ENCODE results near the gene SLC29A1.
A peak's percentile ranks its signal among the peaks of the same experiment; 100 is the strongest.

SLC29A1 gene

DNA sequence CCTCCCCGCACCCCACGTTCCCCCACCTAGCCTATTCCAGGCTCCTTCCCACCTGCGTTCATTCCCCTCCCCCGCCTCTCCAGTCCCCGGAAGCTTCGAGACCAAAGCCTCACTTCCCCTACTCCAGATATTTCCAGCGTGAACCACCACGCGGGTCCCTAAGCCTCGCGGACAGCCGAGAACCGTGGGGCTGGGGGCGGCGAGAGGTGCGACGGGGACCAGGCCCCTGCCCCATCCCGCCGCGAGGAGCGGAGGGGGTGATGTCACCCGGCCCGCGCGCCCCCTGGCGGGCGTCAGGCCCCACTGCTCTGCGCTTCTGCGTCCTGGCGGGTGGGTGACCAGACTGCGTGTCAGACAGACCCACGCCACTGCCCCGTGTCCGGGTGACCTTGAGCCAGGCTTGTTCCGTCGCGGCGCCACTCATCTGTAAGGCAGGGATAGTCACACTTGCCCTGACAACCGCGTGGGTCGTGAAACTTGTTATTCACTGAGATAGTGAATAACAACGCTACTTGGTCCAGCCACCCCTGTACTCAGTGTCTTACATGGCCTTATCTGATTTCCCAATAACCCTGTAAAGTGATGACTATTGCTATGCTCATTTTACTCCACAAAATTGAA lies 14.5 kb downstream of the SLC29A1 start:
- peak; percentile 90 for DNase-seq

DNA sequence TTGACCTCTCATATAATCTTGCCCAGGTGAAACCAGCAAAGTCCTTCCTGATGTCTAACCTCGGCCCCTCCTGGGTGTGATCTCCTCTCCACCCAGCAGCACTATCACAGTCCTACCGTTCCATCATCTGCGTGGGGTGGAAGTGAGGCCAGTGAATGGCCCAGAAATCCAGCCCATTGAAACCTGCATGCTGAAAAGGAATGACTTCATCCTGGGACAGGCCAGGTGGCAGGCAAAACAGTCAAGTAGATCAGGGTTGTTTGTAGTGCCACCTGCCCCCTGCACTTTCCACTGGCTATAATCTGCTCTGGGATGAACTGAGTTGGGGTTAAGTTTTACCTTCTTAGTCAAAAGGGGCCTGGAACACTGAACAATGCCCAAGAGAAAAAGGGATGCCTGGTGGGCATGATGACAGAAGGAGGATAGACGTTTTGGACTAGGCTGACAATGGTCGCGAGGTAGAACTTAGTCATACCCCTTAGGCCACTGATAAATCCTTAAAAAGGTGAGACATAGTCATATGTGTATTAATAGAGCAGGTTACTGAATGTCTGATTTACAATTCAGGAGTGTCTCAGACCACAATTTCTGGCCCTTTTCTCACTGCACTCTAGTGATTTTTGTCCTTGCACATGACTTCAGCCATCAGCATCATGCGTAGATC lies 15.4 kb downstream of the SLC29A1 start:
- no peak for DNase-seq

DNA sequence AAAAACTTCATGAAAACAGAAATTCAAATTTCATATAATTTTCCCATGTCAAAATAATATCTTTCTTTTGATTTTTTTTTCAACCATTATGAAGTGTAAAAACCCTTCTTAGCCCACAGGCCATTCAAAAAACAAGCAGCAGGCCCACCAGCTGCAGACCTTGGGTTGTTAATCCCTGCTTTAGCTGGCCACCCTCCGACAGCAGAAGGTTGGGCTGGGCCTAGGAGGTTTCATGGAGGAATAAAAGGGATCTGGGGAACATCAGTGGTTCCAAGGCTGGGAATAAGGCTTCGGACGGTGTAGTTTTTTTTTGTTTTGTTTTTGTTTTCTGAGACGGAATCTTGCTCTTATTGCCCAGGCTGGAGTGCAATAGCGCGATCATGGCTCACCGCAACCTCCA lies 19.9 kb downstream of the SLC29A1 start:
- DNase-seq = no peak

DNA sequence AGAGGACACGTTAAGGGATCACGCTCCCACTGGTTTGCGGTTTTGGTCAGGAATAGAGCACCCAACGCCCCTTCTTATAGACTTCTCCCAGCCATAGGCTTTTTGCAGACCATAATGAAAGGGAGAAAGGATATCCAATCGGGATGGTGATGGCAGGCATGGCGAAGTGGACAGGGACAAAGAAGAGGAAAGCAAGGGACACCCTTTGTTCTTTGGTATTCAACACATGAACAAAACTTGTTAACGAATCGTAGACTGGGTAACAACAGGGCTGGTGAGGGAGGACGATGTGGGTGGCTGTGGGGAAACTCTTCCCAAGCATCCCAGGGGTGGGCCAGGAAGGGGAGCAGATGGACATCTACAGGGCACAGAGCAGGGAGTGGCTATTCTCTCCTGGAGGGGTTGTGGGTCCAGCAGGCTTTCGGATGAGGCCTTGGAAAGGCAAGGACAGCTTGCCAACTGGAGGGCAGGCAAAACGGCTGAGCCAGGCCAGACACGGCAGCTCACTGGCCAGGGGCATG lies 22.1 kb downstream of the SLC29A1 start:
- peak; percentile 68 for DNase-seq

DNA sequence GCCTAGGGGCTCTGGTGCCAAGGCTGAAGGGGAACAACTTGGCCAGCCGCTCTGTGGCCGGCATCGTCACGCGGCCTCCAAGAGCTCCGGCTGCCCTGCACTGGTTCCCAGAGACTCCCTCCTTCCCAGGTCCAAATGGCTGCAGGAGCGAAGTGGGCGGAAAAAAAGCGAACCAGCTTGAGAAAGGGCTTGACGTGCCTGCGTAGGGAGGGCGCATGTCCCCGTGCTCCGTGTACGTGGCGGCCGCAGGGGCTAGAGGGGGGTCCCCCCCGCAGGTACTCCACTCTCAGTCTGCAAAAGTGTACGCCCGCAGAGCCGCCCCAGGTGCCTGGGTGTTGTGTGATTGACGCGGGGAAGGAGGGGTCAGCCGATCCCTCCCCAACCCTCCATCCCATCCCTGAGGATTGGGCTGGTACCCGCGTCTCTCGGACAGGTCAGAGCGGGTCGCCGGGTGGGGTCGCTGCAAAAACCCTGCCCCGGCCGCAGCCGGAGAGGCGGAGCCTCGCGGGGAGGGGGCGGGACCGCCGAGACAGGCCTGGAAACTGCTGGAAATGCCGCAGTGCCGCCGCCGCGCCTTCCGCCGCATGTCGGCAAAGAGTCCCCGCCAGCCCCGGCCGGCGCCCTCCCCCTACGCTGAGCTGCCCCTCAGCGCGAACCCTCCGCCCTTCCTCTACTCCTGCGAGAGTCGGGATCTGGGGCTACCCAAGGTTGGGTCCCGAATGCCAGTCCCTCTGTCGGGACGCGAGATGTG lies 22.7 kb downstream of the SLC29A1 start:
- peak; percentile 94 for DNase-seq

DNA sequence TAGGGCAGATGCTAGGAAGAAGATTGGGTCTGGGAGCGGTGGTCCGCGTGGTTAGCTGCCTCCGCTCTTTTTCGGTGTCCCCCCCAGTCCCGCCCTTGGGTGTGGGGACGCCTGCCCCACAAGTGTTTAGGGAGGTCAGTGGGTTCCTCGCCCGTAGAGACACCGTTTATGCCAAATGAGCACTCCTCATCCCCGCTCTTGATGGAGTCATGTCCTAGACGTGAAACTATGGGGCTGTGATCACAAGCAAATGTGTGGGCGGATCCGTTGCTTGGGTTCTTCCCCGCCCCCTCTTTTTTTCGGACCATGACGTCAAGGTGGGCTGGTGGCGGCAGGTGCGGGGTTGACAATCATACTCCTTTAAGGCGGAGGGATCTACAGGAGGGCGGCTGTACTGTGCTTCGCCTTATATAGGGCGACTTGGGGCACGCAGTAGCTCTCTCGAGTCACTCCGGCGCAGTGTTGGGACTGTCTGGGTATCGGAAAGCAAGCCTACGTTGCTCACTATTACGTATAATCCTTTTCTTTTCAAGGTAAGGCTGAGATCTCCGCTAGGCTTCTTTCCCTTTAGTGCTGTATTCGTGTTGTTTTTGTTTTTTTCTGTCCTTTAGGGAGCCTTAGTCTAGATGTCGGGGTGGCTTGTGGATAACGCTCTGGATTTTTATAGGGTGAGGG lies 23.4 kb downstream of the SLC29A1 start, which contains the start of gene HSP90AB1:
Gene HSP90AB1, plus strand, starts transcription at position 439 of the 675 bp plus-strand sequence. CDS start 1,529 bp downstream, outside the sequence.
- peak; percentile 94 for DNase-seq

DNA sequence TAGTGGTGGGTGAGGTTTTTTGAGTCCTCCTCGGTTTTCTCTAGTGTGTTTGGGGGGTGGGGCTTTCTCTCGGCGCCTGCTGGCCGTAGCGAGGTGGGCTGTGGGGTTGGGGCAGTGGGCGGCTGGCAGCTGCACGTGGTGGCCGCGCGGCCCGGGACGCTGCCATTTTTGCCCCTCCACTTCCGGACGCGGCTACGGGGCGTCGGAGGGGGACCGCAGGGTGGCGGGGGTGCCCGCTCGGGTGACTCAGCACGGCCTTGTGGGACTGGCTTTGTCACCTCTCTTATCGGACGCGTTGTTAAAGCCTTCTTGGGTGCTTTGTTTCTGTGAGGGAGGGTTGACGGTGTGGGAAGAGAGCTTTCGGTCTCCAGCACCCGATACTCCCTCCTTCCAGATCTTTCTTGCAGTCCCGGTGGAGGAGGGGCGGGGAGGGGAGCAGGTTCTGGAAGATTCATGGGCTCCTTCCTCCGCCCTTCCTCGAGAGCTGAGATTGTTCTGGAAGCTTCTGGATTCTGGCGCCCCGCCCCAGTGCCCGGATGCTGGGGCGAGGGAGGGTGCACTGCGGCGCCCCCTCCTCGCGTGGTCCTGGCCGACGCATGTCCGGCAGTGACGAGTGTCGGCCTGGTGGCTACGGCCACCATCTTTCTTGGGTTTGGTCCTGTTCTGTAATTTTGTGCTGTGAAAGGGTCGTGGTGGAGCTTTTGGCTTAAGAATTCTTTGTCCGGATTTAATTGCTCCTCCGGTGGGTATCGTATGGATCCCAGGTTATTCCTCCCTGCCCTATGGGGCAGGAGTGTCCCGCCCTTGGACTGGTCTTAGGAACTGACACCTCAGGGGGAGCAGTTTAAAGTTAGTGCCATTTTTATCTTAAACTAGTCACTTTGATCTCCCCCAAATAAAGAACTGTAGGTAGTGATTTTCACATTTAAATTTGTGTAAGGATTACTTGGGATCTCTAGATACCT lies 24.2 kb downstream of the SLC29A1 start:
- DNase-seq = peak; percentile 78

DNA sequence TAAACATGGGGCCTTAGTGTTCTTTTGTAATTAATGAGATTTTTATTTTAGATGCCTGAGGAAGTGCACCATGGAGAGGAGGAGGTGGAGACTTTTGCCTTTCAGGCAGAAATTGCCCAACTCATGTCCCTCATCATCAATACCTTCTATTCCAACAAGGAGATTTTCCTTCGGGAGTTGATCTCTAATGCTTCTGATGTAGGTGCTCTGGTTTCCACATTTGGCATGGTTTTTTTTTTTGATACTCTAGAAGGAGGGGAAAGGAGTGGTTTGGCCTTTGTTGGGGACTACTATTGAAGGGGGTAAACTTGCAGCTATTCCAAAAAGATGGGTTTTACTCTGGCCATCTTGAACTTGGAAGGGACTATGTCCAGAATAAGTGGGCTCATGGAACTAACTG lies 25.2 kb downstream of the SLC29A1 start:
- no peak for DNase-seq

DNA sequence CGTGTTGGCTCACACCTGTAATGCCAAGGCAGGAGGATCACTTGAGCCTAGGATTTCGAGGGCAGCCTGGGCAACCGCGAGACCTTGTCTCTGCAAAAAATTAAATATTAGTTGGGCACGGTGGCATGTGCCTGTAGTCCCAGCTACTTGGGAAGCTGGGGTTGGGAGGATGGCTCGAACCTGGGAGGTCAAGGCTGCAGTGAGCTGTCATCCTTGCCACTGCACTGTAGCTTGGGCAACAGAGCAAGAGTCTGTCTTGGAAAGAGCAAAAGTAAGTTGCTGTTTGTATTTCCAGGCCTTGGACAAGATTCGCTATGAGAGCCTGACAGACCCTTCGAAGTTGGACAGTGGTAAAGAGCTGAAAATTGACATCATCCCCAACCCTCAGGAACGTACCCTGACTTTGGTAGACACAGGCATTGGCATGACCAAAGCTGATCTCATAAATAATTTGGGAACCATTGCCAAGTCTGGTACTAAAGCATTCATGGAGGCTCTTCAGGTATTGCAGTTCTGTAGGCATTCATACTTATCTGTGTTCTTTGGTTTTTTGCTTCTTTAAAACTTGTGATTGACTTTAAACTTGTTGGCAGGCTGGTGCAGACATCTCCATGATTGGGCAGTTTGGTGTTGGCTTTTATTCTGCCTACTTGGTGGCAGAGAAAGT lies 25.8 kb downstream of the SLC29A1 start:
- DNase-seq = no peak

DNA sequence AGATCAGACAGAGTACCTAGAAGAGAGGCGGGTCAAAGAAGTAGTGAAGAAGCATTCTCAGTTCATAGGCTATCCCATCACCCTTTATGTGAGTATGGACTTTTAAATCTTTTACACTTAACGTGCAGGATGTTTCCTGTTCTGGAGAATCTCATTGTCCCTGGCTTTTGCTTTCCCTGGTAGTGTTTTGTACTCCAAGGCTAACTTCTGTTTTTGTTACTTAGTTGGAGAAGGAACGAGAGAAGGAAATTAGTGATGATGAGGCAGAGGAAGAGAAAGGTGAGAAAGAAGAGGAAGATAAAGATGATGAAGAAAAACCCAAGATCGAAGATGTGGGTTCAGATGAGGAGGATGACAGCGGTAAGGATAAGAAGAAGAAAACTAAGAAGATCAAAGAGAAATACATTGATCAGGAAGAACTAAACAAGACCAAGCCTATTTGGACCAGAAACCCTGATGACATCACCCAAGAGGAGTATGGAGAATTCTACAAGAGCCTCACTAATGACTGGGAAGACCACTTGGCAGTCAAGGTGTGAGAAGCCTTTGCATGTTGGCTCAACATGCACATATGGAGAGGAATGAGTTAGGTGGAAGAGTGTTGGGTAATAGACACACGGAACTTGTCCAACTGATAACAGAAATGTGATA lies 26.8 kb downstream of the SLC29A1 start:
- no peak for DNase-seq

DNA sequence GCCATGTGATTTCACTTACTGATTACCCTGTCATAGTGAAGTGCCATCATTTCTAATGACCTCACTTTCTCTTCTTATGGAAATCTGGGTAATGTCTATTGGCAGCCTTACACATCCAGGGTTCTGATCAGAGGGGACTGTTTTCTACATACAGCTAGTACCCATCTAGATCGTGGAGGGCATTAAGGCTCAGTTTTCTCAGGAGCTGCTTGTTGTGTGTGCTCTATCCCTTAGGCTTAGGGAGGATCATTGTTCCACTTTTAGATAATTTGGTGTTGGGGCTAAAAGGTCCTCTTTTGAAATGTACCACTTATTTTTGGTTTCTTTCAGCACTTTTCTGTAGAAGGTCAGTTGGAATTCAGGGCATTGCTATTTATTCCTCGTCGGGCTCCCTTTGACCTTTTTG lies 27.3 kb downstream of the SLC29A1 start:
- DNase-seq = no peak

DNA sequence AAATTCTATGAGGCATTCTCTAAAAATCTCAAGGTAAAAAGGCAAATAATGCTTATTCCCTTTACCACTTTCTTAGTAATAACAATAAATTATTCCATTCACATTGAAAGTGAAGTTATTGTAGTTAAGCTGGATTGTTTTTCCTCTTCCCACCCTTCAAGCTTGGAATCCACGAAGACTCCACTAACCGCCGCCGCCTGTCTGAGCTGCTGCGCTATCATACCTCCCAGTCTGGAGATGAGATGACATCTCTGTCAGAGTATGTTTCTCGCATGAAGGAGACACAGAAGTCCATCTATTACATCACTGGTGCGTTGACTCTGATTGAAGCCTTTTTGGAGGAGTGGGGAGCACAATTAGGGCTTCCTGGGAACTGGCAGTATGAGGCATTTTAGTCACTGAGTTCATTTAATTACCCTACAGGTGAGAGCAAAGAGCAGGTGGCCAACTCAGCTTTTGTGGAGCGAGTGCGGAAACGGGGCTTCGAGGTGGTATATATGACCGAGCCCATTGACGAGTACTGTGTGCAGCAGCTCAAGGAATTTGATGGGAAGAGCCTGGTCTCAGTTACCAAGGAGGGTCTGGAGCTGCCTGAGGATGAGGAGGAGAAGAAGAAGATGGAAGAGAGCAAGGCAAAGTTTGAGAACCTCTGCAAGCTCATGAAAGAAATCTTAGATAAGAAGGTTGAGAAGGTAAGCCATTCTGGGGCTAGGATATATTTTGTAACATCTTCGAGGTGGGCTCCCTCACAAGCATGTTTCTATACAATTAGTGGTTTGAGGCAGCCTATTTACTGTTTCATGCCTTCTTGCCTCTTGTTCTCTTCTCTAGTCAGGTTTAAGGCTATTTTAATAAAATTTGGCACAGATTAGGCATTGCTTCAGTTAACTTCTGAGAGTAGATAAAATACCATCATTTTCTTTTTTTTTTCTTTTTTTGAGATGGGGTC lies 28.5 kb downstream of the SLC29A1 start:
- no peak for DNase-seq

DNA sequence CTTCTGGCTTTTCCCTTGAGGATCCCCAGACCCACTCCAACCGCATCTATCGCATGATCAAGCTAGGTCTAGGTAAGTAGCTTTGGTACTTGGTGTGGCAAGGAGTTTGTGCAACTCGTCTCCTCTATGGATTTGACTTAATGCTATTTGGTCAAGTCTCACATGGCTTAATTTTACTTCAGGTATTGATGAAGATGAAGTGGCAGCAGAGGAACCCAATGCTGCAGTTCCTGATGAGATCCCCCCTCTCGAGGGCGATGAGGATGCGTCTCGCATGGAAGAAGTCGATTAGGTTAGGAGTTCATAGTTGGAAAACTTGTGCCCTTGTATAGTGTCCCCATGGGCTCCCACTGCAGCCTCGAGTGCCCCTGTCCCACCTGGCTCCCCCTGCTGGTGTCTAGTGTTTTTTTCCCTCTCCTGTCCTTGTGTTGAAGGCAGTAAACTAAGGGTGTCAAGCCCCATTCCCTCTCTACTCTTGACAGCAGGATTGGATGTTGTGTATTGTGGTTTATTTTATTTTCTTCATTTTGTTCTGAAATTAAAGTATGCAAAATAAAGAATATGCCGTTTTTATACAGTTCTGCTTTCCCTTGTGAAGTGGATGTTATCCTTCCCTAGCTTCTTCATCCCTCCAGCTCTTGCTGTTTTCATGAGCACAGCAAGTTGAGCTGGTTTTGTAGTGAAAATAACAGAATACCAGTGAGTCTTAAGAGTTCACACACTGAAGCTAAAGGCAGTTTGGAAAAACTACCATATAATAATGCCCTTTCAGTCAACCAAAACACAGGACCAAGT lies 30.1 kb downstream of the SLC29A1 start:
- DNase-seq = no peak

DNA sequence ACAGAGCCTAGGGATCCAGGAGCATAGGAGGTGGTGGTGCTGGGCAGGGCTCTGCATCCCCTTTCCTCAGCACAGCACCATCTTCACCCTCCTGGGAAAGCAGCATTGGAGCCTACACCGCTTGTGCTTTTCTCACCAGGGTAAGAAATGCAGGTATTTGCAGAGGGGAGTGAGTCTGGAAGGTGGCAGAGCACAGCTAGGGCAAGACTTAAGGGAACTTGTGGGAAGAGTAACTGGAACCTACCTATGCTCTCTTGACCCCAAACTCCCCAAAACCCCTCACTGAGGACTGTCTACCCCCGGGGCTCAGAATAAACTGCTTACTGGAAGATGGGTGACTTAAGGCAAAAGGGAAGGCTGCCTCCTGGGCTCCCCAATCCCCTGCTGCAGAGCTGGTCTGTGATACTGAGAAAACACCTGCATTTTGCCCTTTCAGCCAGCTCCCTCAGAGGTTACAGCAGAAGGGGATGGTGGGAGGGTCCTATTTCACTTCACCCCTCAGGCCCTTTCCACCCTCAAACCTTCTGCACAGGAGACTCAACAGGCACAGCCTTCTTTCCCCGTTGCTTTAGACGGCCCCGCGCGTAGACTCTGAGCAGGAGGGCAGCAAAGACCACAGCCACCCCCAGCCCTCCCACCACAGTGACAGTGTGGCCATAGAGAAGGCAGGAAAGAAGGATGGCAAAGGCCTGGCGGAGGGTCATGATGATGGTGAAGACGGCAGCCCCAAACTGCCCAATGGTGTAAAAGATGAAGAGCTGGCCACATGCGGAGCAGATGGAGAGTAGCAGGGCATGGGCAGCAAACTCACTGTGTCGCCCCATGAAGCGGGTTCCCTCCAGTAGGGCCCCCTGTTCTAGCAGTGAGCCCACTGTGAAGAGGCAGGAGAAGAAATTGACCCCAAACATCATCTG lies 31.1 kb downstream of the SLC29A1 start:
- no peak for DNase-seq

DNA sequence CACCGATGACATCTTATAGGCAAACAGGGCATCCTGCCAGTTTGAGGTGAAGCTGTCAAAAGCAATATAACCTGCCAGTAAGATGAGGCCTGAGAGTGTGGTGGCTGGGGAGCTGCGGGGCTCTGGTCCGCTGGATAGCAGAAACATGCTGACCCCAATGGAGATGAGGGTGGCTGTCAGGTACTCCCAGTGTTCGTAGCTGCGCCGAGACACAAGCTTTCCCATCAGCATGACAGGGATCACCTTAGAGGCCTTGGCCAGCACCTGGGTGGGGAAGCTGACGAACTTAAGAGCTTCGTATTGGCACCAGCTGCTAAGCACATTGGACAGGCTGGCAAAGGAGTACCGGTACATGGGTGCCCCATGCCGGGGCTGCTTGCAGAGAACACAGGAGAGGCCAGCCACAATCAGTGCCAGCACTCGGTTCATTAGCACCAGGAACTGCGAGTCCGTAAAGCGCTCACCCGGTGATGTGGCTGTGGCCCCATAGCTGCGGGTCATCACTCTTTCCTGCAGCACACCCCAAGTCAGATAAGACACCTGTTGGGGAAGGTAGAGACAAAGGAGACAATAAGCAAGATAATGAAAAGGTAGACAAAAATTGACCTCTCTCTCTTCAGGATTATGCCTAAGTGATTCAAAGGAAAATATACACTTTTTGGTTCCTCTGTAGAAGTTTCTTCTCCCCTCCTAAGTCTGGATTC lies 31.9 kb downstream of the SLC29A1 start:
- DNase-seq = no peak

DNA sequence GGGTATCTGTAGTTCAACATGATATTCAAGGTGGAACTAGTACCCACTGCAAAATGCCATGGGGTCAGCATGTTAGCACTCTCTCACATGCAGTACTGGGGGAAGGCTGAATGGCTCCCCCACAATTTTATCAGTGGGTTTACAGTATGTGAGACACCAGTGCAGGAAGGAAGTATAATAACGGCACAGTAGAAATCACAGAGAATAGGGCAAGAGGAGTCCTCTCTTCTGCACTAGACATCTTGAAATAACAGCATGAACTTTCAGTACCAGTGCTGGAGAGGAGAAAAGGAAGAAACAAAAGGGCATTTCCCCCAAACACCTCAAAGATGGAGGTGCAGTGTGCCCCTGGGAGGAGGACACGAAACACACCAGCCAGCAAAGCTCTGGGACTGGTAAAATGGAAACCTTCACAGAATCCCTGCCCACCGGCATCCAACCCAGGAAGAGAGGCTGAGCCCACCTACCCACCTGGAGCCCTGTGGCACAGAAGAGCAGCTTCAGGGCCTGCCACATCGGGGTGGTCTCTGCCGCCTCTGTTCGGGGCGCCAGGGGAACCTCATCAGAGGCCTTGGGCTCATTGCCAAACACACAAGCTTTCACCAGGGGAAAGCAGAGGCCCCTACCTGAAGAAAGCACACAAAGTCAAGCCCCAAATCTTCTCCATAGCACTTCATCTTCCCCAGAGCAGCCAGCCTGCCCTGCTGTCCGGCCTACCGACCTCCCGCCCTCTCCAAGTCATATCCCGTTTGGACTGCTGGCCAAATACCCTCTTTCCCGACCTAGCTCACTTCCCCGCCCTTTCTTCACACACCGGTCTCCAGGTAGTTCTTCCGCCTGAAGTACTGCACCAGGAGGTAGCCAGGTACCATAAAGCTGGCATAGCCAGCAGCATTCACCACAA lies 32.7 kb downstream of the SLC29A1 start:
- no peak for DNase-seq
